ENCODE results near the gene EPHA4.

DNA sequence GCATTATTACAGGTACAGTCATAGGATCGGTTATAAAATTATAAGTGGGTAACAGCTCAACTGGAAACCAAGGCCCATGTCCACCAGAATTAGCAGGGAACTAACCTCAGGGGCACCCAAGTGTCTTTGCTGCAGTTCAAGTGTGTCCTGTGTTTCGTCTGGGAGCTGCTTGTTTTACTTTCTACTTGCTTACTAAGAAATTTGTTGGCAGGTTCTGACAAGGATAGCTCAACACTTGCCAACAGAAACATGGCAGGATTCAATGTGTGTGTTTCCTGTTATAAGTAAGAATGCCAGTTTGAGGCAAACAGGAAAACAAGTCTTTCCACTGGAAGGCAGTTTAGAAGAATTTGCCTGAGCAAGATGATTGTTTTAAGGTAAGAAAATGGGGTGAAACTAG is 104.5 kb downstream of the EPHA4 start:
- TF ChIP-seq CHD2 (IDR thresholded peaks at IDR 0.05; ENCODE audit: low read length, partially characterized antibody) (no peak), HEYL (CRISPR knock-in tag; IDR thresholded peaks at IDR 0.05) (no peak)
- TF ChIP-seq, protein P1, sequence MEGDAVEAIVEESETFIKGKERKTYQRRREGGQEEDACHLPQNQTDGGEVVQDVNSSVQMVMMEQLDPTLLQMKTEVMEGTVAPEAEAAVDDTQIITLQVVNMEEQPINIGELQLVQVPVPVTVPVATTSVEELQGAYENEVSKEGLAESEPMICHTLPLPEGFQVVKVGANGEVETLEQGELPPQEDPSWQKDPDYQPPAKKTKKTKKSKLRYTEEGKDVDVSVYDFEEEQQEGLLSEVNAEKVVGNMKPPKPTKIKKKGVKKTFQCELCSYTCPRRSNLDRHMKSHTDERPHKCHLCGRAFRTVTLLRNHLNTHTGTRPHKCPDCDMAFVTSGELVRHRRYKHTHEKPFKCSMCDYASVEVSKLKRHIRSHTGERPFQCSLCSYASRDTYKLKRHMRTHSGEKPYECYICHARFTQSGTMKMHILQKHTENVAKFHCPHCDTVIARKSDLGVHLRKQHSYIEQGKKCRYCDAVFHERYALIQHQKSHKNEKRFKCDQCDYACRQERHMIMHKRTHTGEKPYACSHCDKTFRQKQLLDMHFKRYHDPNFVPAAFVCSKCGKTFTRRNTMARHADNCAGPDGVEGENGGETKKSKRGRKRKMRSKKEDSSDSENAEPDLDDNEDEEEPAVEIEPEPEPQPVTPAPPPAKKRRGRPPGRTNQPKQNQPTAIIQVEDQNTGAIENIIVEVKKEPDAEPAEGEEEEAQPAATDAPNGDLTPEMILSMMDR (IDR thresholded peaks at IDR 0.05) = no peak
- TF ChIP-seq, protein P2, sequence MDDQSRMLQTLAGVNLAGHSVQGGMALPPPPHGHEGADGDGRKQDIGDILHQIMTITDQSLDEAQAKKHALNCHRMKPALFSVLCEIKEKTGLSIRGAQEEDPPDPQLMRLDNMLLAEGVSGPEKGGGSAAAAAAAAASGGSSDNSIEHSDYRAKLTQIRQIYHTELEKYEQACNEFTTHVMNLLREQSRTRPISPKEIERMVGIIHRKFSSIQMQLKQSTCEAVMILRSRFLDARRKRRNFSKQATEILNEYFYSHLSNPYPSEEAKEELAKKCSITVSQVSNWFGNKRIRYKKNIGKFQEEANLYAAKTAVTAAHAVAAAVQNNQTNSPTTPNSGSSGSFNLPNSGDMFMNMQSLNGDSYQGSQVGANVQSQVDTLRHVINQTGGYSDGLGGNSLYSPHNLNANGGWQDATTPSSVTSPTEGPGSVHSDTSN (IDR thresholded peaks at IDR 0.05) = no peak
